GM12891 (cell line): ENCODE measurements around the gene DDX31.

Experiments
- POLR2A ChIP-seq: IDR thresholded peaks from 2 replicates; pipeline ENCODE4 v1.6.1; 2011; ENCODE audit warnings: low read depth, low read length, control low read depth
- POLR2AphosphoS5 ChIP-seq: IDR thresholded peaks from 2 replicates; pipeline ENCODE4 v1.6.1; 2011; ENCODE audit warnings: low read depth, low read length, control low read depth

GRCh38 chr9:132651259-132651658 is 18.5 kb downstream of the DDX31 start:
- TF ChIP-seq POLR2A (no peak), POLR2AphosphoS5 (no peak)
